GM23248 (cell line): ENCODE results near the gene PHLPP1. TPM values are rescaled to one million over a fixed set of nuclear protein-coding genes. Genes with fewer than 3 reads are reported as not detected.
A peak's percentile ranks its signal among the peaks of the same experiment; 100 is the strongest.

Experiments used
- DNase-seq: peaks from one replicate; pipeline ENCODE4 v3.0.0-alpha.2; 2015
- H2AFZ ChIP-seq: fragments of 200-600 bp; sonication (generic); 2 replicates; pipeline ENCODE4 v1.6.1; 2016; ENCODE audit warnings: antibody characterized with exemption
- H3F3A ChIP-seq: fragments of 200-600 bp; sonication (generic); 2 replicates; pipeline ENCODE4 v1.6.1; 2016; ENCODE audit warnings: mild to moderate bottlenecking, antibody characterized with exemption, mixed run types; ENCODE audit not compliant: insufficient read depth
- H3K27ac ChIP-seq: fragments of 200-600 bp; sonication (generic); 2 replicates; pipeline ENCODE4 v1.5.1; 2016; ENCODE audit warnings: mild to moderate bottlenecking
- H3K27me3 ChIP-seq: fragments of 200-600 bp; sonication (generic); replicated peaks from 2 replicates; pipeline ENCODE4 v1.6.1; 2016; ENCODE audit warnings: mild to moderate bottlenecking; ENCODE audit not compliant: insufficient read depth
- H3K36me3 ChIP-seq: fragments of 200-600 bp; sonication (generic); 2 replicates; pipeline ENCODE4 v1.6.1; 2016; ENCODE audit warnings: low read depth, mild to moderate bottlenecking
- H3K4me1 ChIP-seq: fragments of 200-600 bp; sonication (generic); 2 replicates; pipeline ENCODE4 v1.6.1; 2016; ENCODE audit warnings: mild to moderate bottlenecking; ENCODE audit not compliant: insufficient read depth
- H3K4me2 ChIP-seq: fragments of 200-600 bp; sonication (generic); one replicate; pipeline ENCODE4 v1.6.1; 2016; ENCODE audit warnings: mild to moderate bottlenecking; ENCODE audit not compliant: unreplicated experiment
- H3K4me3 ChIP-seq: fragments of 200-600 bp; sonication (generic); 2 replicates; pipeline ENCODE4 v1.5.1; 2016; ENCODE audit warnings: mild to moderate bottlenecking
- H3K79me2 ChIP-seq: fragments of 200-600 bp; sonication (generic); 2 replicates; pipeline ENCODE4 v1.6.1; 2016; ENCODE audit warnings: mild to moderate bottlenecking; ENCODE audit not compliant: insufficient read depth
- H3K9ac ChIP-seq: fragments of 200-600 bp; sonication (generic); 2 replicates; pipeline ENCODE4 v1.6.1; 2016; ENCODE audit warnings: mild to moderate bottlenecking
- H3K9me2 ChIP-seq: fragments of 200-600 bp; sonication (generic); 2 replicates; pipeline ENCODE4 v1.6.1; 2016; ENCODE audit warnings: mixed run types, mild to moderate bottlenecking, moderate library complexity; ENCODE audit not compliant: insufficient read depth
- H3K9me3 ChIP-seq: fragments of 200-600 bp; sonication (generic); one replicate; pipeline ENCODE4 v1.6.1; 2017; ENCODE audit warnings: low read depth
- H4K20me1 ChIP-seq: fragments of 200-600 bp; sonication (generic); 2 replicates; pipeline ENCODE4 v1.6.0; 2016; ENCODE audit not compliant: insufficient read depth
- EZH2 ChIP-seq: fragments of 200-600 bp; sonication (generic); IDR thresholded peaks from 2 replicates; pipeline ENCODE4 v1.6.1; 2018; ENCODE audit warnings: antibody characterized with exemption, mild to moderate bottlenecking; ENCODE audit not compliant: insufficient read depth, poor library complexity, severe bottlenecking
- EZH2phosphoT487 ChIP-seq: fragments of 200-600 bp; sonication (generic); IDR thresholded peaks from 2 replicates; pipeline ENCODE4 v1.6.1; 2018; ENCODE audit warnings: antibody characterized with exemption, moderate library complexity, mild to moderate bottlenecking, low read depth; ENCODE audit not compliant: insufficient read depth
- WGBS, 2 experiments: methylation state at CpG; one replicate each; pipeline ENCODE4 v1.1.6; 2015 to 2017; ENCODE audit warnings: low lambda C conversion rate in 2 of 2, low coverage in 1 of 2; ENCODE audit errors: missing lambda C conversion rate in 2 of 2; 5-methylcytosine and 5-hydroxymethylcytosine counted together
- in situ Hi-C: fragments of 300-500 bp; cut with MboI; formaldehyde crosslinking; loops from 2 replicates; pipeline ENCODE4 v1.15.0; 2020
- polyA plus RNA-seq: library from polyadenylated mRNA; unstranded; fragments of >200 nt; fragmentation: Nextera tagmentation; extraction: Ambion mirVana; gene quantifications from 2 replicates; pipeline ENCODE4 v1.2.1, GENCODE V29; 2016
- total RNA-seq: library from RNA; depleted of rRNA; stranded (reverse); fragments of >200 nt; shearing (Covaris generic); gene quantifications from 2 replicates; pipeline ENCODE4 v1.2.3, GENCODE V29; 2014

PHLPP1 gene
- total and polyA plus RNA-seq, 2 experiments from 2014 or later = 1.1 to 6.8 TPM

DNA sequence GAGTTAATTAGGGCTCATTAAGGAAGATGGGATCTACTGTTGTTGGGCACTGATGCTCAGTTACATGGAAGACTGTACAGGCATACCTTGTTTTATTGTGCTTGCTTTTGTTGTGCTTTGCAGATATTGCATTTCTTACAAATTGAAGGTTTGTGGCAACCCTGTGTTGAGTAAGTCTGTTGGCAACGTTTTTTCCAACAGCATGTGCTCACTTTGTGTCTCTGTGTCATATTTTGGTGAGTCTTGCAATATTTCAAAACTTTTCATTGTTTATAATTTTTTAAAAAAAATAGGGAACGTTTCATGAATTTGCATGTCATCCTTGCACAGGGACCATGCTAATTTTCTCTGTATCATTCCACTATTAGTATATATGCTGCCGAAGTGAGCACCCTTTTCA lies 15.6 kb downstream of the PHLPP1 start:
- H3K79me2 ChIP-seq = peaks cover 62% of the 10 kb centered on the region
- no peak overlapping the region for H2AFZ ChIP-seq
- no peaks in the 10 kb centered on the region for H3K4me1 ChIP-seq
- no peak overlapping the region for H3K9ac ChIP-seq
- H3K27ac ChIP-seq = no peak overlapping the region
- H4K20me1 ChIP-seq = no peaks in the 10 kb centered on the region
- whole genome bisulfite sequencing, 2 experiments = 35 to 38% methylated on average over 3 of the region's 3 CpGs
- H3K4me3 ChIP-seq = no peak overlapping the region
- DNase-seq = peak; percentile 41
- H3K9me3 ChIP-seq = no peaks in the 10 kb centered on the region
- no peak for TF ChIP-seq EZH2
- no peak for TF ChIP-seq EZH2phosphoT487
- H3K36me3 ChIP-seq = no peaks in the 10 kb centered on the region
- no peaks in the 10 kb centered on the region for H3K9me2 ChIP-seq
- H3F3A ChIP-seq = no peaks in the 10 kb centered on the region
- no peaks in the 10 kb centered on the region for H3K27me3 ChIP-seq
- in situ Hi-C loops = no loop called here
- no peak overlapping the region for H3K4me2 ChIP-seq

DNA sequence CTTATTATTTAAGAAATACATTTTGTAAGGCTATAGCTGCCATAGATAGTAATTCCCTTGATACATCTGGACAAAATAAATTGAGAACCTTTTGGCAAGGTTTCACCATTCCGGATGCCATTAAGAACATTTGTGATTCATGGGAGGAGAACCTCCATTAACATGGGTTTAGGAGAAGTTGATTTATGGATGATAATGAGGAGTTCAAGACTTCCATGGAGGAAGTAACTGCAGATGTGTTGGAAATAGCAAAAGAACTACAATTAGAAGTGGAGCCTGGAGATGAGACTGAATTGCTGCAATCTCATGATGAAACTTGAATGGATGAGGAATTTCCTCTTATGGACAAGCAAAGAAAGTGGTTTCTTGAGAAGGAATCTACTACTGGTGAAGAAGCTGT lies 17.3 kb downstream of the PHLPP1 start:
- Histone ChIP-seq H3K27ac (no peak overlapping the region), H3K9me2 (no peaks in the 10 kb centered on the region), H2AFZ (no peak overlapping the region), H3K79me2 (peaks cover 78% of the 10 kb centered on the region), H3K4me3 (no peak overlapping the region), H3F3A (no peaks in the 10 kb centered on the region), H3K9me3 (no peaks in the 10 kb centered on the region), H3K27me3 (no peaks in the 10 kb centered on the region), H3K4me2 (no peak overlapping the region), H3K36me3 (no peaks in the 10 kb centered on the region), H3K4me1 (no peaks in the 10 kb centered on the region), H4K20me1 (no peaks in the 10 kb centered on the region), H3K9ac (no peak overlapping the region)
- no peak for DNase-seq
- WGBS, 2 experiments = 43 to 57% methylated on average over 1 of the region's 1 CpG
- in situ Hi-C loops = no loop called here
- TF ChIP-seq EZH2phosphoT487 (no peak), EZH2 (no peak)

- H3K4me1 ChIP-seq = no peaks in the 10 kb centered on the region
- no peak for TF ChIP-seq EZH2phosphoT487
- TF ChIP-seq EZH2 = no peak
- WGBS, 2 experiments = 17 to 21% methylated on average over 1 of the region's 1 CpG
- H3K27me3 ChIP-seq = no peaks in the 10 kb centered on the region
- H4K20me1 ChIP-seq = no peaks in the 10 kb centered on the region
- DNase-seq = no peak
- H3F3A ChIP-seq = no peaks in the 10 kb centered on the region
- in situ Hi-C loops = no loop called here
- H3K4me3 ChIP-seq = no peak overlapping the region
- peaks cover 77% of the 10 kb centered on the region for H3K79me2 ChIP-seq
- H3K27ac ChIP-seq = no peak overlapping the region
- H2AFZ ChIP-seq = no peak overlapping the region
- no peaks in the 10 kb centered on the region for H3K36me3 ChIP-seq
- no peak overlapping the region for H3K4me2 ChIP-seq
- H3K9me3 ChIP-seq = no peaks in the 10 kb centered on the region
- no peaks in the 10 kb centered on the region for H3K9me2 ChIP-seq
- no peak overlapping the region for H3K9ac ChIP-seq
Observed at GRCh38 chr18:62734290-62734689, 18.9 kb downstream of the PHLPP1 start.

DNA sequence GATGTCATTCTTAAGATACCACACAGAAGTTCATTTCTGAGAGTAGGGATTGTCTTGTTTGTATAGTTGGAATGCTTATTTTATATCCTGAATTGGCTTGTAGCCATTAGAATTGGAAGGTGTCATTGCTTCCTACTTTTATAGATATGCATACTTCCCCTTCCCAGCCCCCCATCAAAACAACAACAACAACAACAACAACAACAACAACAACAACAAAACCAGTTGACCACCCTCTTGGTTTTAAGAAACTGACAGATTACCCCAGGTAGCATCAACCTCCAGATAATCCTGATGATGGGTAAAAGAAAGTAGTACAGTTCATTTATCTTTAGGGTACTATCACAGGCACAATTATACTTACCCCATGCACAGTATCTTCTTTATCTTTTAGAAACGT lies 20.0 kb downstream of the PHLPP1 start:
- Histone ChIP-seq H3K4me1 (no peaks in the 10 kb centered on the region), H3F3A (no peaks in the 10 kb centered on the region), H3K9me2 (no peaks in the 10 kb centered on the region), H3K9ac (no peak overlapping the region), H4K20me1 (no peaks in the 10 kb centered on the region), H3K36me3 (no peaks in the 10 kb centered on the region), H2AFZ (no peak overlapping the region), H3K4me2 (no peak overlapping the region), H3K27me3 (no peaks in the 10 kb centered on the region), H3K9me3 (no peaks in the 10 kb centered on the region), H3K4me3 (no peak overlapping the region), H3K79me2 (peaks cover 69% of the 10 kb centered on the region), H3K27ac (no peak overlapping the region)
- 88 to 92% methylated on average over 1 of the region's 1 CpG for WGBS, 2 experiments
- in situ Hi-C loops = no loop called here
- TF ChIP-seq EZH2 (no peak), EZH2phosphoT487 (no peak)
- DNase-seq = no peak
